Spleen (tissue), 7 donors: ENCODE data around the gene SUV39H2.

ENCODE experiments used
- POLR2A ChIP-seq, 3 donors: fragments of 450-650 bp; IDR thresholded peaks; one replicate each; pipeline ENCODE4 v1.5.1; 2017; ENCODE audit warnings: antibody characterized with exemption in 3 of 3, mild to moderate bottlenecking in 1 of 3
- POLR2AphosphoS5 ChIP-seq, 3 donors: sonication (generic); formaldehyde crosslinking; IDR thresholded peaks; one replicate each; pipeline ENCODE4 v1.5.1; 2017; ENCODE audit warnings: antibody characterized with exemption in 3 of 3
- TF ChIP-seq, protein P1 (sequence below), 11 experiments: fragments of 200-600 bp in 7 of 11; fragments of 450-650 bp in 4 of 11; sonication (generic) in 4 of 11; IDR thresholded peaks in 8 of 11; conservative IDR thresholded peaks in 3 of 11; 1 replicate in 7 of 11; 2 replicates in 4 of 11; pipeline versions ENCODE4 v1.4.0 to v1.8.0; 2016 to 2021; ENCODE audit warnings: antibody characterized with exemption in 11 of 11, inconsistent platforms in 4 of 11, mild to moderate bottlenecking in 1 of 11
- donor health status: DM: no; HTN: no; CAD: no; lungs with moderate emphysema.
- donor health status: DM: no; HTN: no; CAD: no.
- donor health status: DM: no; HTN: no; CAD: no.

DNA sequence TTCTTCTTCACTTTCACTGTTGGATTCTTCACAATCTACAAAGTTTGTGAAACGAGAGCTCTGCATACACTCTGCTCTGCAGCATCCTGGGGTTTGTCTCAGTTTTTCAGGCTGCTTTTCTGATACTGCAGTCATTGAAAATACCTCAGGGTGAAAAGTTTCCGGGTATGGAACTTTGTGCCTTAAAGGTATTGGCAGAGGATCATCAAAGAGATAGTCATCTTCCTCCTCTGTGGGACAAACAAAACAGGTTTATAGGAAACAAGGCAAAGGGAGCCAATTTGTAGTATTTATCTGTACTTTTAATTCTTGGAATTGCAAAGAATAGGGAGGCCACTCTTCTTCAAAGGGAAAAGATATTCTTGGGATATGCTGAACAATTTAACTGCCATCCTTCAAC lies 30.4 kb downstream of the SUV39H2 start:
- TF ChIP-seq, protein P1, sequence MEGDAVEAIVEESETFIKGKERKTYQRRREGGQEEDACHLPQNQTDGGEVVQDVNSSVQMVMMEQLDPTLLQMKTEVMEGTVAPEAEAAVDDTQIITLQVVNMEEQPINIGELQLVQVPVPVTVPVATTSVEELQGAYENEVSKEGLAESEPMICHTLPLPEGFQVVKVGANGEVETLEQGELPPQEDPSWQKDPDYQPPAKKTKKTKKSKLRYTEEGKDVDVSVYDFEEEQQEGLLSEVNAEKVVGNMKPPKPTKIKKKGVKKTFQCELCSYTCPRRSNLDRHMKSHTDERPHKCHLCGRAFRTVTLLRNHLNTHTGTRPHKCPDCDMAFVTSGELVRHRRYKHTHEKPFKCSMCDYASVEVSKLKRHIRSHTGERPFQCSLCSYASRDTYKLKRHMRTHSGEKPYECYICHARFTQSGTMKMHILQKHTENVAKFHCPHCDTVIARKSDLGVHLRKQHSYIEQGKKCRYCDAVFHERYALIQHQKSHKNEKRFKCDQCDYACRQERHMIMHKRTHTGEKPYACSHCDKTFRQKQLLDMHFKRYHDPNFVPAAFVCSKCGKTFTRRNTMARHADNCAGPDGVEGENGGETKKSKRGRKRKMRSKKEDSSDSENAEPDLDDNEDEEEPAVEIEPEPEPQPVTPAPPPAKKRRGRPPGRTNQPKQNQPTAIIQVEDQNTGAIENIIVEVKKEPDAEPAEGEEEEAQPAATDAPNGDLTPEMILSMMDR (IDR thresholded peaks at IDR 0.05 in 8 of 11, conservative IDR thresholded peaks at IDR 0.05 in 3 of 11) = no peak
- no peak for TF ChIP-seq POLR2AphosphoS5 (IDR thresholded peaks at IDR 0.05)
- TF ChIP-seq POLR2A (IDR thresholded peaks at IDR 0.05) = no peak
